HCT116 (cell line): ENCODE results near the gene CNPY2. TPM values are rescaled to one million over a fixed set of nuclear protein-coding genes. Genes with fewer than 3 reads are reported as not detected.

ENCODE experiments used
- ATAC-seq: fragments of 200-7000 bp; cut with Tn5 transposase; 2 replicates; pipeline ENCODE4 v1.9.1; 2020; ENCODE audit warnings: mild to moderate bottlenecking, moderate library complexity
- Bru-seq: library from RNA; stranded (reverse); fragments of 400-500 nt; gene quantifications from one replicate; lab custom pipeline; 2021; lab: Mats Ljungman, UMichigan
- BruChase-seq, 2 experiments: library from RNA; stranded (reverse); fragments of 400-500 nt; gene quantifications; one replicate each; lab custom pipeline; 2021; lab: Mats Ljungman, UMichigan
- BruUV-seq: library from RNA; stranded (reverse); fragments of 400-500 nt; replicated peaks from 2 replicates; lab custom pipeline; 2021; lab: Mats Ljungman, UMichigan
- CTCF ChIA-PET: fragments of 300-600 bp; sonication (Branson Sonifier 250); formaldehyde crosslinking; loops from one replicate; lab custom pipeline; 2021; ENCODE audit warnings: antibody characterized with exemption; lab: Charles Lee
- POLR2A ChIA-PET: fragments of 300-600, 350-600 bp; sonication (Branson Sonifier 250); formaldehyde crosslinking; loops from one replicate; lab custom pipeline; 2021; ENCODE audit warnings: antibody characterized with exemption; lab: Charles Lee
- RAD21 ChIA-PET, 2 experiments: fragments of 300-600 bp; sonication (Branson Sonifier 250); formaldehyde crosslinking; loops; one replicate each; lab custom pipeline; 2023; ENCODE audit warnings: low total read pairs in 2 of 2; ENCODE audit not compliant: uncharacterized antibody in 2 of 2, unreplicated experiment in 2 of 2, low non-redundant PET in 1 of 2; lab: Charles Lee
- DNase-seq: peaks from one replicate; pipeline ENCODE4 v3.0.0-alpha.2; 2010; ENCODE audit warnings: low read depth, low spot score
- H2AFZ ChIP-seq: fragments of 200-600 bp; shearing (Covaris generic), sonication (generic); 2 replicates; pipeline ENCODE4 v1.6.1; 2017; ENCODE audit warnings: low read depth, mixed run types, mixed read lengths, antibody characterized with exemption, low read length; ENCODE audit not compliant: poor library complexity, severe bottlenecking
- H3K27ac ChIP-seq: 2 replicates; pipeline ENCODE4 v1.5.1; 2012; ENCODE audit warnings: low read depth, low read length
- H3K27me3 ChIP-seq: fragments of 200-600 bp; sonication (generic); 2 replicates; pipeline ENCODE4 v1.6.1; 2016; ENCODE audit warnings: mixed run types, low read length, mixed read lengths; ENCODE audit not compliant: insufficient read depth
- H3K36me3 ChIP-seq, 2 experiments: fragments of 200-500 bp in 1 of 2; fragments of 200-600 bp in 1 of 2; sonication (Bioruptor generic) in 1 of 2; sonication (generic) in 1 of 2; 2 replicates each; pipeline versions ENCODE4 v1.5.1 to v1.6.1; 2014 to 2016; ENCODE audit warnings: low read length in 2 of 2, inconsistent platforms in 1 of 2, mixed read lengths in 1 of 2, mixed run types in 1 of 2; ENCODE audit not compliant: insufficient read depth in 2 of 2, control insufficient read depth in 1 of 2
- H3K4me1 ChIP-seq, 2 experiments: fragments of 200-600 bp in 1 of 2; sonication (generic) in 1 of 2; 2 replicates each; pipeline versions ENCODE4 v1.5.1 to v1.6.1; 2012 to 2017; ENCODE audit warnings: low read length in 2 of 2, inconsistent platforms in 1 of 2, mild to moderate bottlenecking in 1 of 2, mixed read lengths in 1 of 2, mixed run types in 1 of 2, moderate library complexity in 1 of 2; ENCODE audit not compliant: insufficient read depth in 2 of 2, control insufficient read depth in 1 of 2
- H3K4me2 ChIP-seq: fragments of 200-600 bp; sonication (generic); 2 replicates; pipeline ENCODE4 v1.6.1; 2017; ENCODE audit warnings: mixed run types, low read length, mixed read lengths
- H3K4me3 ChIP-seq, 2 experiments: fragments of 200-600 bp in 1 of 2; sonication (generic) in 1 of 2; replicated peaks in 1 of 2; 2 replicates each; pipeline ENCODE4 v1.5.1; 2011 to 2016; ENCODE audit warnings: low read length in 2 of 2, control low read depth in 1 of 2, low read depth in 1 of 2, mild to moderate bottlenecking in 1 of 2, mixed read lengths in 1 of 2, mixed run types in 1 of 2
- H3K79me2 ChIP-seq: fragments of 200-600 bp; sonication (generic); 2 replicates; pipeline ENCODE4 v1.6.1; 2017; ENCODE audit warnings: mild to moderate bottlenecking, mixed run types, low read length, moderate library complexity, mixed read lengths; ENCODE audit not compliant: insufficient read depth
- H3K9ac ChIP-seq: fragments of 200-600 bp; sonication (generic); 2 replicates; pipeline ENCODE4 v1.6.1; 2016; ENCODE audit warnings: low read length, mixed read lengths
- H3K9me2 ChIP-seq: fragments of 200-600 bp; sonication (generic), shearing (Covaris generic); 2 replicates; pipeline ENCODE4 v1.6.1; 2017; ENCODE audit warnings: mixed run types, mild to moderate bottlenecking, moderate library complexity; ENCODE audit not compliant: insufficient read depth
- H3K9me3 ChIP-seq, 2 experiments: fragments of 200-500 bp in 1 of 2; fragments of 200-600 bp in 1 of 2; sonication (Bioruptor generic) in 1 of 2; sonication (generic) in 1 of 2; 2 replicates each; pipeline ENCODE4 v1.6.1; 2014 to 2017; ENCODE audit warnings: low read length in 2 of 2, mixed read lengths in 2 of 2, inconsistent platforms in 1 of 2, low read depth in 1 of 2, mild to moderate bottlenecking in 1 of 2, mixed run types in 1 of 2, moderate library complexity in 1 of 2; ENCODE audit not compliant: control insufficient read depth in 1 of 2, insufficient read depth in 1 of 2
- H4K20me1 ChIP-seq: fragments of 200-600 bp; sonication (generic), shearing (Covaris generic); 2 replicates; pipeline ENCODE4 v1.6.1; 2017; ENCODE audit warnings: mixed run types, mild to moderate bottlenecking, moderate library complexity; ENCODE audit not compliant: insufficient read depth
- ATF3 ChIP-seq: IDR thresholded peaks from 2 replicates; pipeline ENCODE4 v1.6.1; 2012
- CBX3 ChIP-seq: IDR thresholded peaks from 2 replicates; pipeline ENCODE4 v1.6.1; 2012; ENCODE audit warnings: low read depth
- CEBPB ChIP-seq: IDR thresholded peaks from 2 replicates; pipeline ENCODE4 v1.6.1; 2012; ENCODE audit warnings: low read depth
- CTCF ChIP-seq, 3 experiments: fragments of 200-600 bp in 1 of 3; sonication (generic) in 1 of 3; IDR thresholded peaks in 2 of 3; conservative IDR thresholded peaks in 1 of 3; 2 replicates each; pipeline ENCODE4 v1.5.1; 2012 to 2017; ENCODE audit warnings: low read depth in 2 of 3, low read length in 2 of 3, antibody characterized with exemption in 1 of 3, borderline replicate concordance in 1 of 3, control low read depth in 1 of 3, mild to moderate bottlenecking in 1 of 3, mixed read lengths in 1 of 3, mixed run types in 1 of 3, moderate library complexity in 1 of 3; ENCODE audit not compliant: insufficient read depth in 1 of 3
- EGR1 ChIP-seq: IDR thresholded peaks from 2 replicates; pipeline ENCODE4 v1.6.1; 2012; ENCODE audit warnings: low read depth
- ELF1 ChIP-seq: IDR thresholded peaks from 2 replicates; pipeline ENCODE4 v1.6.1; 2012; ENCODE audit warnings: low read depth, borderline replicate concordance
- EZH2 ChIP-seq: fragments of 200-600 bp; sonication (generic); IDR thresholded peaks from 2 replicates; pipeline ENCODE4 v1.6.1; 2017; ENCODE audit warnings: antibody characterized with exemption, mixed run types
- EZH2phosphoT487 ChIP-seq: fragments of 200-600 bp; IDR thresholded peaks from 2 replicates; pipeline ENCODE4 v1.6.1; 2018; ENCODE audit warnings: antibody characterized with exemption, borderline replicate concordance
- FOSL1 ChIP-seq: IDR thresholded peaks from 2 replicates; pipeline ENCODE4 v1.6.1; 2012; ENCODE audit warnings: low read depth
- JUND ChIP-seq: IDR thresholded peaks from 2 replicates; pipeline ENCODE4 v1.6.1; 2012
- MAX ChIP-seq: IDR thresholded peaks from 2 replicates; pipeline ENCODE4 v1.6.1; 2012
- POLR2A ChIP-seq: IDR thresholded peaks from 2 replicates; pipeline ENCODE4 v1.7.0; 2011; ENCODE audit warnings: borderline replicate concordance; ENCODE audit not compliant: insufficient read depth, insufficient read length; ENCODE audit errors: extremely low read depth
- POLR2AphosphoS5 ChIP-seq: IDR thresholded peaks from 2 replicates; pipeline ENCODE4 v1.6.1; 2011; ENCODE audit warnings: mild to moderate bottlenecking, low read depth, low read length, moderate library complexity
- RAD21 ChIP-seq: IDR thresholded peaks from 2 replicates; pipeline ENCODE4 v1.6.1; 2012; ENCODE audit warnings: low read depth, mild to moderate bottlenecking
- SIN3A ChIP-seq: IDR thresholded peaks from 2 replicates; pipeline ENCODE4 v1.6.1; 2012; ENCODE audit warnings: low read depth
- SP1 ChIP-seq: IDR thresholded peaks from 2 replicates; pipeline ENCODE4 v1.6.1; 2012; ENCODE audit warnings: low read depth
- SRF ChIP-seq: IDR thresholded peaks from 2 replicates; pipeline ENCODE4 v1.6.1; 2012; ENCODE audit warnings: low read depth
- TCF7L2 ChIP-seq: IDR thresholded peaks from 2 replicates; pipeline ENCODE4 v1.7.0; 2011; ENCODE audit warnings: borderline replicate concordance, inconsistent platforms; ENCODE audit not compliant: insufficient read depth, insufficient read length; ENCODE audit errors: extremely low read depth
- ZBTB33 ChIP-seq: IDR thresholded peaks from 2 replicates; pipeline ENCODE4 v1.6.1; 2011; ENCODE audit warnings: mild to moderate bottlenecking, low read length, moderate library complexity; ENCODE audit not compliant: insufficient replicate concordance; ENCODE audit errors: extremely low read depth
- ZFX ChIP-seq: fragments of 450-650 bp; IDR thresholded peaks from 2 replicates; pipeline ENCODE4 v1.6.1; 2017
- ZNF274 ChIP-seq: fragments of 200-500 bp; sonication (Bioruptor generic); IDR thresholded peaks from 2 replicates; pipeline ENCODE4 v1.6.1; 2014; ENCODE audit warnings: mild to moderate bottlenecking, low read depth, low read length, inconsistent platforms
- intact Hi-C: fragments of 100-400 bp; cut with micrococcal nuclease; formaldehyde crosslinking; loops from 2 replicates; pipeline ENCODE4 v1.10.0; 2022
- long read RNA-seq: library from polyadenylated mRNA; unstranded; transcript quantifications from one replicate; pipeline ENCODE4 v2.0.0, GENCODE V29; 2021; ENCODE audit not compliant: unreplicated experiment
- polyA plus RNA-seq: library from polyadenylated mRNA; unstranded; fragments of >200 nt; gene quantifications from 2 replicates; pipeline ENCODE4 v1.2.1, GENCODE V29; 2012; ENCODE audit warnings: missing spikeins
- total RNA-seq: library from RNA; stranded (reverse); gene quantifications from one replicate; pipeline ENCODE4 v1.2.1, GENCODE V29; 2021; ENCODE audit not compliant: unreplicated experiment

The CNPY2 gene
- total RNA-seq (109 TPM), Bru-seq, nascent RNA (percentile 89 among the genes with signal in this experiment), BruChase-seq, experiment 1, labeled RNA remaining after a 6-hour chase (percentile 96 among the genes with signal in this experiment), BruChase-seq, experiment 2, labeled RNA remaining after a 2-hour chase (percentile 94 among the genes with signal in this experiment)
- polyA plus RNA-seq, result 87.4 and 121 TPM in 2 replicates
- long read RNA-seq, transcript CNPY2-204 (3 exons, 984 nt), result minor isoform, 5 of 64 reads
- long read RNA-seq, transcript CNPY2-201 (6 exons, 1,214 nt), result major isoform, 34 of 64 reads
- long read RNA-seq, transcript CNPY2-206 (3 exons, 817 nt), result minor isoform, 11 of 64 reads
- long read RNA-seq, partial matches to known transcripts, result 4 of 64 reads
- long read RNA-seq, other reads (novel, unspliced or antisense), result 8 of 64 reads

GRCh38 chr12:56315622-56316473 is at the start of gene CNPY2:
Gene CNPY2, minus strand, starts transcription at chr12:56315988. Its CDS starts 771 bp downstream, at chr12:56315217.
- ATAC-seq (peak; percentile 92), DNase-seq (peak; percentile 99)
- Histone ChIP-seq H3K27me3 (no peaks in the 10 kb centered on the region), H4K20me1 (no peaks in the 10 kb centered on the region), H3K9ac (peak within 1 kb of the TSS; percentile 97), H3K4me3 (peak within 1 kb of the TSS; percentile 95 to 99), H3K9me2 (no peaks in the 10 kb centered on the region), H3K4me2 (peak within 1 kb of the TSS; percentile 95), H3K27ac (peak within 1 kb of the TSS; percentile 79), H3K9me3 (no peaks in the 10 kb centered on the region), H3K36me3 (peaks cover 6 to 9% of the 10 kb centered on the region in 2 experiments; a peak in 3 of 4 replicates), H2AFZ (no peak within 1 kb of the TSS), H3K4me1 (peaks cover 6 to 16% of the 10 kb centered on the region in 2 experiments; a peak in 3 of 4 replicates), H3K79me2 (peaks cover 19% of the 10 kb centered on the region)
- ChIA-PET POLR2A (interaction anchor here (0.9 to 1.7 kb wide), 7 partner anchors 17 to 148 kb away, joined by 3 to 15 read pairs (median 4); partner anchors contain the start of genes PAN2, RNF41 and STAT2), RAD21 (interaction anchor here in 1 of 2 experiments (0.9 to 1.5 kb wide), 2 partner anchors 44 to 148 kb away, joined by 3 to 7 read pairs; partner anchors contain the start of gene STAT2), CTCF (interaction anchor here (0.6 to 2.7 kb wide), 9 partner anchors 17 to 321 kb away, joined by 3 to 17 read pairs (median 5); partner anchors contain the start of genes COQ10A, PAN2 and STAT2)
- BruUV-seq, result no TSS peak
- intact Hi-C loops, result loop anchor here (1.0 to 5.0 kb wide), 2 partner anchors 16 to 146 kb away; partner anchors contain the start of gene CS
- TF ChIP-seq EZH2, result no peak
- peak; percentile 70 for TF ChIP-seq TCF7L2
- no peak for TF ChIP-seq CBX3
- TF ChIP-seq MAX, result peak; percentile 89
- no peak for TF ChIP-seq ATF3
- peak; percentile 54; the same call in 1 of the 2 replicates for TF ChIP-seq SIN3A
- TF ChIP-seq ZBTB33, result peak; percentile 94
- peak; percentile 87 for TF ChIP-seq POLR2AphosphoS5
- TF ChIP-seq CTCF (IDR thresholded peaks at IDR 0.05 in 2 of 3, conservative IDR thresholded peaks at IDR 0.05 in 1 of 3; ENCODE audit: borderline replicate concordance in 1 of 3, insufficient read depth in 1 of 3, low read depth in 2 of 3, low read length in 2 of 3), result 0 out of 6 replicates have a peak, but pooled peaks of 1 of the 3 experiments have one; percentile 8
- TF ChIP-seq SRF, result no peak
- TF ChIP-seq ZNF274, result no peak
- no peak for TF ChIP-seq FOSL1
- peak; percentile 56; the same call in 1 of the 2 replicates for TF ChIP-seq ZFX
- peak; percentile 45 for TF ChIP-seq POLR2A
- no peak for TF ChIP-seq CEBPB
- TF ChIP-seq EGR1, result no peak
- no peak for TF ChIP-seq JUND
- peak; percentile 67 for TF ChIP-seq RAD21
- peak; percentile 33; the same call in 1 of the 2 replicates for TF ChIP-seq SP1
- TF ChIP-seq EZH2phosphoT487, result no peak
- TF ChIP-seq ELF1, result no peak
